ENCODE measurements around the gene SDC3. TPM values are rescaled to one million over a fixed set of nuclear protein-coding genes. Genes with fewer than 3 reads are reported as not detected.

Gene SDC3
- total and polyA plus RNA-seq, 11 donors: 16.8 to 83.4 (median 28.8) TPM

DNA sequence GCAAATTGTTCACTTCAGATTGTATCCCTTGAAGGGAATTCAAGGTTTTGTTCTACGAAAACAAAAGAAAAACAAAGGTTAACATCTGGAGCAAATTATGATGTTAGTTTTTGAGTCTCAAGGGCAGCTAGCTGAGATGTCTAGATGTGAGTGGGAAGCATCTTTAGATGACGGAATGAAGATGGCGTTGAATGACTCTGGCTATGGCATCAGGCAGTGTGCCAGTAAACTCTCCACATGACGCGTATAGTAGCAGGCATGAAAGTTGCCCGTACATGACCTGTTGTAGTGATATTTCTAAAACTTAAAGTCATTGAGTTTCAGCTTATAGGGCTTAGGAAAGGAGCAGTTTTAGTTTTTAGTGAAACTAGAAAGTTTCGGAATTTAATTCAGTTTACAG, 12.3 kb upstream of the SDC3 start:
- TF ChIP-seq, protein P1, sequence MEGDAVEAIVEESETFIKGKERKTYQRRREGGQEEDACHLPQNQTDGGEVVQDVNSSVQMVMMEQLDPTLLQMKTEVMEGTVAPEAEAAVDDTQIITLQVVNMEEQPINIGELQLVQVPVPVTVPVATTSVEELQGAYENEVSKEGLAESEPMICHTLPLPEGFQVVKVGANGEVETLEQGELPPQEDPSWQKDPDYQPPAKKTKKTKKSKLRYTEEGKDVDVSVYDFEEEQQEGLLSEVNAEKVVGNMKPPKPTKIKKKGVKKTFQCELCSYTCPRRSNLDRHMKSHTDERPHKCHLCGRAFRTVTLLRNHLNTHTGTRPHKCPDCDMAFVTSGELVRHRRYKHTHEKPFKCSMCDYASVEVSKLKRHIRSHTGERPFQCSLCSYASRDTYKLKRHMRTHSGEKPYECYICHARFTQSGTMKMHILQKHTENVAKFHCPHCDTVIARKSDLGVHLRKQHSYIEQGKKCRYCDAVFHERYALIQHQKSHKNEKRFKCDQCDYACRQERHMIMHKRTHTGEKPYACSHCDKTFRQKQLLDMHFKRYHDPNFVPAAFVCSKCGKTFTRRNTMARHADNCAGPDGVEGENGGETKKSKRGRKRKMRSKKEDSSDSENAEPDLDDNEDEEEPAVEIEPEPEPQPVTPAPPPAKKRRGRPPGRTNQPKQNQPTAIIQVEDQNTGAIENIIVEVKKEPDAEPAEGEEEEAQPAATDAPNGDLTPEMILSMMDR (IDR thresholded peaks at IDR 0.05): no peak
- TF ChIP-seq POLR2A (IDR thresholded peaks at IDR 0.05): no peak

DNA sequence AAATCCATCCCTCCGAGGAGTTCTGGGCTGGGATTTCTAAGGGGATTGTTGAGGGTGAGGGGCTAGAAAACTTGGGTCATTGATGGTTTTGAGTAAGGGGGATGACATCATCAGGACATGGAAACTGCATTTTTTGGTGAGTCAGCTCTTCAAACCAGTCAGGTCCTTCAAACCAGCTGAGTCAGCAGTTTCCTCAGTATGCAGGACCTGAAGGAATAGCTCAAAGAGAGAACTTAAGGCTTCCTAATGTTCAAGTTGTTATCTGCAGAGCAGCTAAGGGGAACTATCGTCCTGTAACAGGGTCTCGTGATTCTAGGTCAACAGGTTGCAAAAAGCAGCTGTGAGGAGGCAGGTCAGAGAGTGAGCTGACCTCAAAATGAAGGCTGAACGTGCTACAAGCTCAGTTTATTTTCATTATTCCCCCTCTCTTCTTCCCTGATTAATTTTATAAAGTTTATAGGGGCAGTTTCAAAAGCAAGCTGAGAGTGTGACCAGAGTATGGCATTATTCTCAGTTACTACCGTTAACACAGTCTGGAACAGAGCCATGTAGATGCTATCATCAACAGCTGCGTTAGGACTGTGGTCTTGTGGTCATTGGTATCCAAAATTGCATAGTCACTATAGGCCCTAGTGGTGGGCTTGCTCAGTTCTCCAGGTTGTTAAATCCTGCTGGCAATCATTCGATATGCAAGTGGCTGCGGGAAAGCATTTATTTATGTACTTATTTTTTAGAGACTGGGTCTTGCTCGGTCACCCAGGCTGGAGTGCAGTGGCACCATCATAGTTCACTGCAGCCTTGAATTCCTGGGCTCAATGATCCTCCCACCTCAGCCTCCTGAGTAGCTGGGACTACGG, 10.7 kb upstream of the SDC3 start:
- ATAC-seq: peak in 2 of 4 donors; percentile 34 to 38
- H3K9me3 ChIP-seq: no peaks in the 10 kb centered on the region
- H3K27ac ChIP-seq: peak overlapping the region in 1 of 12 donors; percentile 86
- intact Hi-C loops (cut with DNase I): loop anchor here in 1 of 10 donors (10.0 kb wide), 1 partner anchor 194 kb away; the partner anchor contains the start of gene MATN1
- TF ChIP-seq POLR2A (IDR thresholded peaks at IDR 0.05): no peak
- TF ChIP-seq, protein P1 (IDR thresholded peaks at IDR 0.05): no peak
- H3K36me3 ChIP-seq: no peaks in the 10 kb centered on the region
- DNase-seq: no peak
- 71 to 74% (median 72%) methylated on average over 10 of the region's 10 CpGs for WGBS, 4 donors
- no peak overlapping the region for H3K4me3 ChIP-seq
- H3K27me3 ChIP-seq: no peaks in the 10 kb centered on the region
- H3K4me1 ChIP-seq: peaks cover 0 to 27% (median 0%) of the 10 kb centered on the region in 12 donors

More for the DNA sequence above, 12.3 kb upstream of the SDC3 start:
- WGBS, 4 donors: 66 to 82% (median 71%) methylated on average over 7 of the region's 7 CpGs
- no peaks in the 10 kb centered on the region for H3K9me3 ChIP-seq
- no peak overlapping the region for H3K27ac ChIP-seq
- intact Hi-C loops (cut with DNase I): loop anchor here in 1 of 10 donors (5.0 kb wide), 1 partner anchor 194 kb away; no protein-coding TSS in a partner anchor
- H3K27me3 ChIP-seq: no peaks in the 10 kb centered on the region
- ATAC-seq: no peak
- no peaks in the 10 kb centered on the region for H3K36me3 ChIP-seq
- DNase-seq: no peak
- peaks cover 0 to 24% (median 0%) of the 10 kb centered on the region in 12 donors for H3K4me1 ChIP-seq
- no peak overlapping the region for H3K4me3 ChIP-seq

DNA sequence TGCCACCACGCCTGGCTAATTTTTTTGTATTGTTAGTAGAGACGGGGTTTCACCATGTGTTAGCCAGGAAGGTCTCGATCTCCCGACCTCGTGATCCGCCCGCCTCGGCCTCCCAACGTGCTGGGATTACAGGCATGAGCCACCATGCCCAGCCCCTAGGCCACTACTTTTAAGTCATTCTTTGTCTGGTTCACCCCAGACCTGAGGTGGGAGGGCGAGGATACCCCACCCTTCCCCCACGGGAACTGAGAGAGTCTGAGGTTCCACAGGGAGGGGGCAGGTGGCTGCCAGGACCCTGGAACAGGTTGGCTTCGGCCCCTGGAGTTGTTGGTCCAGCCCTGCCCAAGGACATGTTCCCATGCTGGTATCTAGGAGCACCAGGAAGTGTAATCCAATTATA, 7.7 kb upstream of the SDC3 start:
- TF ChIP-seq POLR2A (IDR thresholded peaks at IDR 0.05): no peak
- TF ChIP-seq, protein P1 (IDR thresholded peaks at IDR 0.05): no peak
- H3K9me3 ChIP-seq: no peaks in the 10 kb centered on the region
- no peaks in the 10 kb centered on the region for H3K36me3 ChIP-seq
- H3K27ac ChIP-seq: no peak overlapping the region
- peak in 1 of 5 donors; percentile 9 for DNase-seq
- no peak for ATAC-seq
- WGBS, 4 donors: 82 to 91% (median 90%) methylated on average over 12 of the region's 12 CpGs
- no peak overlapping the region for H3K4me3 ChIP-seq
- peaks cover 0 to 54% (median 0%) of the 10 kb centered on the region in 12 donors for H3K4me1 ChIP-seq
- intact Hi-C loops (cut with DNase I): loop anchor here in 1 of 10 donors (10.0 kb wide), 1 partner anchor 191 kb away; the partner anchor contains the start of gene MATN1
- H3K27me3 ChIP-seq: no peaks in the 10 kb centered on the region

Data from heart left ventricle (tissue), 16 donors.